B cell (primary cell): ENCODE results near the gene PTPN4. TPM values are rescaled to one million over a fixed set of nuclear protein-coding genes. Genes with fewer than 3 reads are reported as not detected.
"Not testable (repeated sequence)": the region's sequence is repeated elsewhere in the genome, so short reads cannot be mapped to it uniquely, and the experiment has no call there.

Source experiments
- ATAC-seq: fragments of 200-7000 bp; cut with Tn5 transposase; one replicate; pipeline ENCODE4 v1.10.0; 2021; ENCODE audit warnings: low read depth, mild to moderate bottlenecking, moderate number of reproducible peaks, moderate library complexity
- CTCF ChIA-PET: fragments of 350-600 bp; sonication (Branson Sonifier 250); formaldehyde crosslinking; loops from one replicate; lab custom pipeline; 2021; ENCODE audit warnings: antibody characterized with exemption, inconsistent platforms; lab: Charles Lee
- POLR2A ChIA-PET: fragments of 350-600 bp; sonication (Branson Sonifier 250); formaldehyde crosslinking; loops from one replicate; lab custom pipeline; 2021; ENCODE audit warnings: antibody characterized with exemption; lab: Charles Lee
- DNase-seq: peaks from one replicate; pipeline ENCODE4 v3.0.0; 2013
- H2AFZ ChIP-seq: 2 replicates; pipeline ENCODE4 v1.6.1; 2012; ENCODE audit warnings: mild to moderate bottlenecking, low read depth, low read length; ENCODE audit not compliant: insufficient read depth, poor library complexity, severe bottlenecking
- H3K27ac ChIP-seq, 2 donors: 1 replicate in 1 of 2; 2 replicates in 1 of 2; pipeline ENCODE4 v1.5.1; 2012 to 2013; ENCODE audit warnings: low read length in 2 of 2, mild to moderate bottlenecking in 2 of 2, moderate library complexity in 1 of 2
- H3K27me3 ChIP-seq, 4 experiments: fragments of 200-600 bp in 1 of 4; sonication (generic) in 1 of 4; replicated peaks in 1 of 4; 1 replicate in 2 of 4; 2 replicates in 2 of 4; pipeline versions ENCODE4 v1.6.1 to v1.7.0; 2013 to 2016; ENCODE audit warnings: low read length in 3 of 4, mild to moderate bottlenecking in 2 of 4, mixed read lengths in 1 of 4, moderate library complexity in 1 of 4; ENCODE audit not compliant: insufficient read depth in 4 of 4, control insufficient read depth in 3 of 4; ENCODE audit errors: control extremely low read depth in 1 of 4
- H3K36me3 ChIP-seq, 2 experiments: replicated peaks in 1 of 2; 1 replicate in 1 of 2; 2 replicates in 1 of 2; pipeline versions ENCODE4 v1.6.1 to v1.7.1; 2013; ENCODE audit warnings: low read length in 1 of 2; ENCODE audit not compliant: insufficient read depth in 2 of 2, control insufficient read depth in 1 of 2; ENCODE audit errors: control extremely low read depth in 1 of 2, extremely low read depth in 1 of 2
- H3K4me1 ChIP-seq, 2 donors: fragments of 200-600 bp in 1 of 2; sonication (generic) in 1 of 2; 1 replicate in 1 of 2; 2 replicates in 1 of 2; pipeline versions ENCODE4 v1.5.1 to v1.6.1; 2013 to 2017; ENCODE audit warnings: low read length in 2 of 2; ENCODE audit not compliant: control insufficient read depth in 2 of 2, insufficient read depth in 2 of 2
- H3K4me2 ChIP-seq: replicated peaks from 2 replicates; pipeline ENCODE3; 2012; ENCODE audit warnings: mild to moderate bottlenecking, low read depth, low read length; ENCODE audit not compliant: poor library complexity, severe bottlenecking
- H3K4me3 ChIP-seq, 5 experiments: fragments of 200-600 bp in 1 of 5; sonication (generic) in 1 of 5; 1 replicate in 3 of 5; 2 replicates in 2 of 5; pipeline versions ENCODE4 v1.5.1 to v1.7.0; 2011 to 2016; ENCODE audit warnings: low read length in 4 of 5, mild to moderate bottlenecking in 4 of 5, low read depth in 2 of 5, control low read depth in 1 of 5, moderate library complexity in 1 of 5; ENCODE audit not compliant: insufficient read depth in 1 of 5; ENCODE audit errors: control extremely low read depth in 1 of 5, extremely low read depth in 1 of 5
- H3K79me2 ChIP-seq: fragments of 200-600 bp; sonication (generic); one replicate; pipeline ENCODE4 v1.6.0; 2016; ENCODE audit warnings: low read length; ENCODE audit not compliant: control insufficient read depth, insufficient read depth
- H3K9ac ChIP-seq: fragments of 200-600 bp; sonication (generic); 2 replicates; pipeline ENCODE4 v1.6.1; 2017; ENCODE audit warnings: mild to moderate bottlenecking, low read length, moderate library complexity
- H3K9me3 ChIP-seq, 3 donors: one replicate each; pipeline versions ENCODE4 v1.6.1 to v1.7.1; 2013; ENCODE audit warnings: low read length in 2 of 3; ENCODE audit not compliant: control insufficient read depth in 2 of 3, insufficient read depth in 1 of 3; ENCODE audit errors: control extremely low read depth in 1 of 3
- H4K20me1 ChIP-seq: 2 replicates; pipeline ENCODE4 v1.6.0; 2012; ENCODE audit warnings: mild to moderate bottlenecking, low read length; ENCODE audit not compliant: insufficient read depth, control insufficient read depth, poor library complexity, severe bottlenecking
- H3K27ac Mint-ChIP-seq: one replicate; pipeline ENCODE4 v1.8.0; 2021; ENCODE audit warnings: mixed read lengths
- H3K27me3 Mint-ChIP-seq: one replicate; pipeline ENCODE4 v1.8.0; 2021; ENCODE audit warnings: mixed read lengths
- H3K4me1 Mint-ChIP-seq: one replicate; pipeline ENCODE4 v1.8.0; 2021; ENCODE audit warnings: mixed read lengths
- H3K4me3 Mint-ChIP-seq: one replicate; pipeline ENCODE4 v1.8.0; 2021; ENCODE audit warnings: mixed read lengths
- H3K9me3 Mint-ChIP-seq: one replicate; pipeline ENCODE4 v1.8.0; 2022; ENCODE audit warnings: mixed read lengths; ENCODE audit not compliant: insufficient read depth
- EZH2 ChIP-seq: IDR thresholded peaks from 2 replicates; pipeline ENCODE4 v1.6.1; 2012; ENCODE audit warnings: borderline replicate concordance, low read depth, mild to moderate bottlenecking, moderate library complexity, low read length; ENCODE audit not compliant: insufficient read depth, poor library complexity, severe bottlenecking
- WGBS: methylation state at CpG from one replicate; pipeline ENCODE4 v1.1.5; 2013; ENCODE audit warnings: missing lambda C conversion rate; ENCODE audit not compliant: insufficient coverage; 5-methylcytosine and 5-hydroxymethylcytosine counted together
- intact Hi-C: fragments of 100-400 bp; cut with micrococcal nuclease; formaldehyde crosslinking; loops from one replicate; pipeline ENCODE4 v1.10.0; 2022
- polyA plus RNA-seq: library from polyadenylated mRNA; depleted of rRNA; stranded (reverse); fragments of >200 nt; gene quantifications from 2 replicates; pipeline ENCODE4 v1.2.3, GENCODE V29; 2012
- total RNA-seq, 2 donors: library from RNA; stranded (reverse); fragments of 120-200 nt in 1 of 2; gene quantifications; 1 replicate in 1 of 2; 2 replicates in 1 of 2; pipeline versions ENCODE4 v1.2.3 to v1.2.4, GENCODE V29; 2013 to 2022
- TF ChIP-seq, protein P1 (sequence below): fragments of 200-600 bp; IDR thresholded peaks from one replicate; pipeline ENCODE4 v1.8.0; 2022; ENCODE audit warnings: antibody characterized with exemption, mild to moderate bottlenecking

The PTPN4 gene
- total and polyA plus RNA-seq, 2 donors (not counting 1 experiment from before 2014, with no cell fraction given) = 12.6 to 54.8 TPM

DNA sequence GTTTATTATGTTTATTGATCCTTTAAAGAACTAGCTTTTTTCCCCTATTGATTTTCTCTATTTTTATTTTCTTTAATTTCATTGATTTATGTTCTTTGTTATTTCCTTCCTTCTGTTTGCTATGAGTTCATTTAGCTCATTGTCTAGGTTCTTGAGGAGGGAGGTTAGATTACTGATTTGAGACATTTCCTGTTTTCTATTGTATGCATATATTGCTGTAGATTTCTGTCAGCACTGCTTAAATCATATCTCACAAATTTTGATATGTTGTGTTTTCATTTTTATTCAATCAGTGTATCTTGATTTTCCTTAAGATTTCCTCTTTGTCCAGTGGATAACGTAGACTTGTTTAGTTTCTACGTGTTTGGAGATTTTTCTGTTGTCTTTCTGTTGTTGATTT lies 43.4 kb downstream of the PTPN4 start:
- WGBS = no CpG with 5 or more reads among the region's 2 CpGs
- no peak for DNase-seq
- H3K27ac ChIP-seq = no peak overlapping the region
- CTCF ChIA-PET = no interaction called here
- H3K36me3 ChIP-seq = no peaks in the 10 kb centered on the region
- Mint-ChIP-seq H3K4me1 (peaks cover 42% of the 10 kb centered on the region), H3K27ac (no peak overlapping the region), H3K27me3 (no peaks in the 10 kb centered on the region), H3K9me3 (peaks cover 6% of the 10 kb centered on the region), H3K4me3 (no peak overlapping the region)
- H3K9ac ChIP-seq = no peak overlapping the region
- H3K27me3 ChIP-seq = no peaks in the 10 kb centered on the region
- no peak overlapping the region for H3K4me3 ChIP-seq
- POLR2A ChIA-PET = no interaction called here
- H3K4me1 ChIP-seq = no peaks in the 10 kb centered on the region
- no peak for ATAC-seq
- no peak overlapping the region for H3K4me2 ChIP-seq
- peaks cover 36% of the 10 kb centered on the region for H3K79me2 ChIP-seq
- TF ChIP-seq EZH2 = no peak
- TF ChIP-seq, protein P1, sequence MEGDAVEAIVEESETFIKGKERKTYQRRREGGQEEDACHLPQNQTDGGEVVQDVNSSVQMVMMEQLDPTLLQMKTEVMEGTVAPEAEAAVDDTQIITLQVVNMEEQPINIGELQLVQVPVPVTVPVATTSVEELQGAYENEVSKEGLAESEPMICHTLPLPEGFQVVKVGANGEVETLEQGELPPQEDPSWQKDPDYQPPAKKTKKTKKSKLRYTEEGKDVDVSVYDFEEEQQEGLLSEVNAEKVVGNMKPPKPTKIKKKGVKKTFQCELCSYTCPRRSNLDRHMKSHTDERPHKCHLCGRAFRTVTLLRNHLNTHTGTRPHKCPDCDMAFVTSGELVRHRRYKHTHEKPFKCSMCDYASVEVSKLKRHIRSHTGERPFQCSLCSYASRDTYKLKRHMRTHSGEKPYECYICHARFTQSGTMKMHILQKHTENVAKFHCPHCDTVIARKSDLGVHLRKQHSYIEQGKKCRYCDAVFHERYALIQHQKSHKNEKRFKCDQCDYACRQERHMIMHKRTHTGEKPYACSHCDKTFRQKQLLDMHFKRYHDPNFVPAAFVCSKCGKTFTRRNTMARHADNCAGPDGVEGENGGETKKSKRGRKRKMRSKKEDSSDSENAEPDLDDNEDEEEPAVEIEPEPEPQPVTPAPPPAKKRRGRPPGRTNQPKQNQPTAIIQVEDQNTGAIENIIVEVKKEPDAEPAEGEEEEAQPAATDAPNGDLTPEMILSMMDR = no peak
- H4K20me1 ChIP-seq = peaks cover 8% of the 10 kb centered on the region
- intact Hi-C loops = no loop called here
- no peak overlapping the region for H2AFZ ChIP-seq
- peaks cover 0 to 4% (median 1%) of the 10 kb centered on the region in 3 donors for H3K9me3 ChIP-seq

DNA sequence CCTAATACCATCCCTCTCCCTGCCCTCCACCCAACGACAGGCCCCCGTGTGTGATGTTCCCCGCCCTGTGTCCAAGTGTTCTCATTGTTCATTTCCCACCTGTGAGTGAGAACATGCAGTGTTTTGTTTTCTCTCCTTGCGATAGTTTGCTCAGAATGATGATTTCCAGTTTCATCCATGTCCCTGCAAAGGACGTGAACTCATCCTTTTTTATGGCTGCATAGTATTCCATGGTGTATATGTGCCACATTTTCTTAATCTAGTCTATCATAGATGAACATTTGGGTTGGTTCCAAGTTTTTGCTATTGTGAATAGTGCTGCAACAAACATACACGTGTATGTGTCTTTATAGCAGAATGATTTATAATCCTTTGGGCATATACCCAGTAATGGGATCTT lies 44.7 kb downstream of the PTPN4 start:
- peaks cover 36% of the 10 kb centered on the region for H3K79me2 ChIP-seq
- ATAC-seq, H3K9me3 ChIP-seq, H3K4me2 ChIP-seq, H3K27ac ChIP-seq, intact Hi-C loops, POLR2A ChIA-PET, H4K20me1 ChIP-seq, H3K4me1 ChIP-seq, H3K4me3 ChIP-seq, H3K27me3 ChIP-seq, H3K9me3 Mint-ChIP-seq, H3K4me3 Mint-ChIP-seq, H3K27me3 Mint-ChIP-seq, H2AFZ ChIP-seq, CTCF ChIA-PET, DNase-seq, H3K27ac Mint-ChIP-seq, H3K9ac ChIP-seq, H3K36me3 ChIP-seq: not testable (repeated sequence)
- H3K4me1 Mint-ChIP-seq = peaks cover 42% of the 10 kb centered on the region
- 100% methylated on average over 2 of the region's 6 CpGs for WGBS
